Loucy (cell line): ENCODE measurements around the gene EEF1A2.

Experiments used
- EZH2phosphoT487 ChIP-seq: fragments of 200-600 bp; IDR thresholded peaks from 2 replicates; pipeline ENCODE4 v1.6.1; 2018; ENCODE audit warnings: antibody characterized with exemption, mild to moderate bottlenecking, moderate library complexity, borderline replicate concordance
- TF ChIP-seq, protein P1 (sequence below): fragments of 200-600 bp; sonication (generic); conservative IDR thresholded peaks from 2 replicates; pipeline ENCODE4 v1.5.1; 2014; ENCODE audit warnings: mild to moderate bottlenecking, antibody characterized with exemption, low read length

- TF ChIP-seq, protein P1, sequence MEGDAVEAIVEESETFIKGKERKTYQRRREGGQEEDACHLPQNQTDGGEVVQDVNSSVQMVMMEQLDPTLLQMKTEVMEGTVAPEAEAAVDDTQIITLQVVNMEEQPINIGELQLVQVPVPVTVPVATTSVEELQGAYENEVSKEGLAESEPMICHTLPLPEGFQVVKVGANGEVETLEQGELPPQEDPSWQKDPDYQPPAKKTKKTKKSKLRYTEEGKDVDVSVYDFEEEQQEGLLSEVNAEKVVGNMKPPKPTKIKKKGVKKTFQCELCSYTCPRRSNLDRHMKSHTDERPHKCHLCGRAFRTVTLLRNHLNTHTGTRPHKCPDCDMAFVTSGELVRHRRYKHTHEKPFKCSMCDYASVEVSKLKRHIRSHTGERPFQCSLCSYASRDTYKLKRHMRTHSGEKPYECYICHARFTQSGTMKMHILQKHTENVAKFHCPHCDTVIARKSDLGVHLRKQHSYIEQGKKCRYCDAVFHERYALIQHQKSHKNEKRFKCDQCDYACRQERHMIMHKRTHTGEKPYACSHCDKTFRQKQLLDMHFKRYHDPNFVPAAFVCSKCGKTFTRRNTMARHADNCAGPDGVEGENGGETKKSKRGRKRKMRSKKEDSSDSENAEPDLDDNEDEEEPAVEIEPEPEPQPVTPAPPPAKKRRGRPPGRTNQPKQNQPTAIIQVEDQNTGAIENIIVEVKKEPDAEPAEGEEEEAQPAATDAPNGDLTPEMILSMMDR: no peak
- TF ChIP-seq EZH2phosphoT487: no peak
These were observed 55.1 kb downstream of the EEF1A2 start for GRCh38 chr20:63443606-63444395.
